Smooth muscle cell (in vitro differentiated cells): Measurements from ENCODE around the gene ZNF17. TPM values are rescaled to one million over a fixed set of nuclear protein-coding genes. Genes with fewer than 3 reads are reported as not detected.

Experiments
- DNase-seq: peaks from one replicate; lab custom pipeline; 2025; ENCODE audit not compliant: unreplicated experiment; lab: John Stamatoyannopoulos, UW
- H2AFZ ChIP-seq: fragments of 200-600 bp; sonication (generic); 2 replicates; pipeline ENCODE4 v1.6.0; 2016; ENCODE audit warnings: antibody characterized with exemption, low read depth, mild to moderate bottlenecking
- H3F3A ChIP-seq: fragments of 200-600 bp; sonication (generic); 2 replicates; pipeline ENCODE4 v1.6.0; 2017; ENCODE audit warnings: antibody characterized with exemption, low read depth
- H3K27ac ChIP-seq: fragments of 200-600 bp; sonication (generic); 2 replicates; pipeline ENCODE4 v1.5.1; 2016; ENCODE audit warnings: low read depth, mild to moderate bottlenecking
- H3K27me3 ChIP-seq: fragments of 200-600 bp; sonication (generic); 2 replicates; pipeline ENCODE4 v1.6.1; 2016; ENCODE audit warnings: low read depth, mild to moderate bottlenecking
- H3K36me3 ChIP-seq: fragments of 200-600 bp; sonication (generic); 2 replicates; pipeline ENCODE4 v1.5.1; 2016; ENCODE audit warnings: low read depth
- H3K4me1 ChIP-seq: fragments of 200-600 bp; sonication (generic); 2 replicates; pipeline ENCODE4 v1.5.1; 2016; ENCODE audit warnings: low read depth
- H3K4me2 ChIP-seq: fragments of 200-600 bp; sonication (generic); 2 replicates; pipeline ENCODE4 v1.6.0; 2016; ENCODE audit warnings: mild to moderate bottlenecking
- H3K4me3 ChIP-seq: fragments of 200-600 bp; sonication (generic); 2 replicates; pipeline ENCODE4 v1.5.1; 2016; ENCODE audit warnings: mild to moderate bottlenecking
- H3K79me2 ChIP-seq: fragments of 200-600 bp; sonication (generic); 2 replicates; pipeline ENCODE4 v1.6.0; 2016; ENCODE audit warnings: low read depth, mild to moderate bottlenecking
- H3K9ac ChIP-seq: fragments of 200-600 bp; sonication (generic); 2 replicates; pipeline ENCODE4 v1.6.0; 2016; ENCODE audit warnings: low read depth
- H3K9me3 ChIP-seq: fragments of 200-600 bp; sonication (generic); replicated peaks from 2 replicates; pipeline ENCODE4 v1.5.1; 2016; ENCODE audit warnings: low read depth
- H4K20me1 ChIP-seq: fragments of 200-600 bp; sonication (generic); 2 replicates; pipeline ENCODE4 v1.6.0; 2016; ENCODE audit warnings: low read depth
- CTCF ChIP-seq: fragments of 200-600 bp; sonication (generic); IDR thresholded peaks from 2 replicates; pipeline ENCODE4 v1.5.1; 2017; ENCODE audit warnings: borderline replicate concordance, mild to moderate bottlenecking, antibody characterized with exemption; ENCODE audit not compliant: insufficient read depth, poor library complexity, severe bottlenecking
- WGBS: methylation state at CpG from one replicate; pipeline ENCODE4 v1.1.7; 2016; ENCODE audit warnings: low lambda C conversion rate; 5-methylcytosine and 5-hydroxymethylcytosine counted together
- polyA plus RNA-seq: library from polyadenylated mRNA; unstranded; fragments of >200 nt; fragmentation: Nextera tagmentation; extraction: Ambion mirVana; gene quantifications from 2 replicates; pipeline ENCODE4 v1.2.1, GENCODE V29; 2016
- total RNA-seq: library from RNA; depleted of rRNA; stranded (reverse); fragments of >200 nt; gene quantifications from 2 replicates; pipeline ENCODE4 v1.2.3, GENCODE V29; 2014

ZNF17 gene
- total and polyA plus RNA-seq, 2 experiments from 2014 or later, result 0.95 to 4.3 TPM

DNA sequence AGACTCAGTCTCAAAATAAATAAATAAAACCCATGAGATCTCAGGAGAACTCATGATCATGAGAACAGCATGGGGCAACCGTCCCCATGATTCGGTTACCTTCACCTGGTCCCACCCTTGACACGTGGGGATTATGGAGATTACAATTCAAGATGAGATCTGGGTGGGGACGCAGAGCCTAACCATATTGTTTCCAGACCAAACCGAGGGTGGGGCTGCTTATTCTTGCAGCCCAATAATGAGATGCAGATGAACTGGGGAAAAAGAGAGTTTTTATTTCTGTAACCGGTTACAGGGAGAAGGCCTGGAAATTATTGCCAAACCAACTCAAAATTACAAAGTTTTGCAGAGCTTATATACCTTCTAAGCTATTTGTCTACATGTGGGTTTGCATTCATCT lies 34.8 kb upstream of the ZNF17 start:
- Histone ChIP-seq H3K4me1 (no peaks in the 10 kb centered on the region), H3K9ac (no peak overlapping the region), H3K27ac (no peak overlapping the region), H4K20me1 (no peaks in the 10 kb centered on the region), H3K9me3 (peaks cover 19% of the 10 kb centered on the region), H2AFZ (no peak overlapping the region), H3K36me3 (peaks cover 27% of the 10 kb centered on the region), H3K4me3 (no peak overlapping the region), H3K79me2 (no peaks in the 10 kb centered on the region), H3K4me2 (no peak overlapping the region), H3K27me3 (no peaks in the 10 kb centered on the region), H3F3A (no peaks in the 10 kb centered on the region)
- DNase-seq, result no peak
- 97% methylated on average over 6 of the region's 6 CpGs for WGBS
- TF ChIP-seq CTCF, result no peak

DNA sequence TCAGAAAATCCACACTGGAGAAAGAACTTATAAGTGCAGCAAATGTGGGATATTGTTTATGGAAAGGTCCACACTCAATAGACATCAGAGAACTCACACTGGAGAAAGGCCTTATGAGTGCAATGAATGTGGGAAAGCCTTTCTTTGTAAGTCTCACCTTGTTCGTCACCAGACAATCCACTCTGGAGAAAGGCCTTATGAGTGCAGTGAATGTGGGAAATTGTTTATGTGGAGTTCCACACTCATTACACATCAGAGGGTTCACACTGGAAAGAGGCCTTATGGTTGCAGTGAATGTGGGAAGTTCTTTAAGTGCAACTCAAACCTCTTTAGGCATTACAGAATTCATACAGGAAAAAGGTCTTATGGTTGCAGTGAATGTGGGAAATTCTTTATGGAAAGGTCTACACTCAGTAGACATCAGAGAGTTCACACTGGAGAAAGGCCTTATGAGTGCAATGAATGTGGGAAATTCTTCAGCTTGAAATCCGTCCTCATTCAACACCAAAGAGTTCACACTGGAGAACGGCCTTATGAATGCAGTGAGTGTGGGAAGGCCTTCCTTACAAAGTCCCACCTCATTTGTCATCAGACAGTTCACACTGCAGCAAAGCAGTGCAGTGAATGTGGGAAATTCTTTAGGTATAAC lies 33.3 kb upstream of the ZNF17 start:
- DNase-seq, result no peak
- no peaks in the 10 kb centered on the region for H3F3A ChIP-seq
- no peak overlapping the region for H3K27ac ChIP-seq
- no peaks in the 10 kb centered on the region for H3K27me3 ChIP-seq
- H4K20me1 ChIP-seq, result no peaks in the 10 kb centered on the region
- WGBS, result 99% methylated on average over 3 of the region's 3 CpGs
- no peak overlapping the region for H3K4me2 ChIP-seq
- peaks cover 21% of the 10 kb centered on the region for H3K36me3 ChIP-seq
- no peaks in the 10 kb centered on the region for H3K79me2 ChIP-seq
- H3K9ac ChIP-seq, result no peak overlapping the region
- H3K9me3 ChIP-seq, result peaks cover 19% of the 10 kb centered on the region
- H3K4me1 ChIP-seq, result no peaks in the 10 kb centered on the region
- TF ChIP-seq CTCF, result no peak
- no peak overlapping the region for H2AFZ ChIP-seq
- no peak overlapping the region for H3K4me3 ChIP-seq

DNA sequence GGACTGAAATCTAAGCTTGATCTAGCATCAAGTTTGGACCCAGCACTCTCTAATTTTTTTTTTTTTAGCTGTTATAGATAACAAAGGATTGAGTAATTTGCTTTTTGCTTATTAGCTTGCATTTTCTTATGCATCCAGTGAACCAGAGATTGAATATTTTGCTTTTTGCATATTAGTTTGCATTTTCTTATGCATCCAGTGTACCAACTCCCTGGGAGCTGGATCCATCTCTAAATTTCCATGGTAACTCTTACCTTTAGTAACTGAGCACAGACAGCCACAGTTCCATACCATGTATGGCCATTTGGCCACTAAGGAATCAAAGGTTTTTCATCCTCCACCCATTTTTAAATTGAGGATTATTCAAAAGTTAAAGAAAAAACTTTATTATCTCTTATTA lies 30.0 kb upstream of the ZNF17 start:
- H4K20me1 ChIP-seq, result no peaks in the 10 kb centered on the region
- H3K79me2 ChIP-seq, result no peaks in the 10 kb centered on the region
- H3K9ac ChIP-seq, result no peak overlapping the region
- no peaks in the 10 kb centered on the region for H3F3A ChIP-seq
- H2AFZ ChIP-seq, result no peak overlapping the region
- no peaks in the 10 kb centered on the region for H3K4me1 ChIP-seq
- no peak overlapping the region for H3K27ac ChIP-seq
- no peaks in the 10 kb centered on the region for H3K27me3 ChIP-seq
- no peak overlapping the region for H3K4me2 ChIP-seq
- no peak overlapping the region for H3K4me3 ChIP-seq
- H3K36me3 ChIP-seq, result peaks cover 21% of the 10 kb centered on the region
- no peak for TF ChIP-seq CTCF
- DNase-seq, result no peak
- H3K9me3 ChIP-seq, result peaks cover 19% of the 10 kb centered on the region

DNA sequence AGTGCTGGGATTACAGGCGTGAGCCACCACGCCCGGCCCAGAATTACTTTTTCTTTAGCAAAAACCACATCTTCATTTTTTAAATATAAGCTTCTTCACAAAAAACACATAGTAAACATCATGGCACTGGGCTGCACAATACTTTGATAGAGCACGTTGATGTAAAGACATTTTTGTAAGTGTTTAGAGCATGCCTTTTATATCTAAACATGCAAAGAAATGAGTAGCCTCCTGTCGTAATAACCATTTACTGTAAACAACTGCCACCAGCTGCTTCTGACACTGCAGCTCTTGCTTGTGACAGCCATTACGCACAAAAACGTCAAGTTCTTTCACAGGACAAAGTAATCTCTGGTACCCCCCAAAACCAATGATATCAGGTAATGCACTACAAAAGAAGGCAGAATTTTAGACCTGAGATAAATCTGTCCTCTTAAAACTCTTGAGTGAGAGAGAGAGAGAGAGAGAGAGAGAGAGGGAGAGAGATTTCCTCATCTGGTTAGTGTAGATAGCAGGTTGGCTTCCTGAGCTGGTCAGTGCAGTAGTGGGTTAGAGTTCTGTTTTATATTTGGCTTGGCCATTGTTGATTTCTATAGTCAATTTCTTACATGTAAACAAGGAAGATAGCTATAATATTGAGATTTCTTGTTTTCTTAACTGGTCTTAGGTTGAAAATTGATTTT lies 28.0 kb upstream of the ZNF17 start:
- no peaks in the 10 kb centered on the region for H3K79me2 ChIP-seq
- H3K4me2 ChIP-seq, result no peak overlapping the region
- no peak overlapping the region for H2AFZ ChIP-seq
- H3K27me3 ChIP-seq, result no peaks in the 10 kb centered on the region
- H3K9me3 ChIP-seq, result peaks cover 5% of the 10 kb centered on the region
- WGBS, result 85% methylated on average over 7 of the region's 7 CpGs
- no peaks in the 10 kb centered on the region for H3K4me1 ChIP-seq
- H3K9ac ChIP-seq, result no peak overlapping the region
- no peak for DNase-seq
- H4K20me1 ChIP-seq, result no peaks in the 10 kb centered on the region
- no peak overlapping the region for H3K27ac ChIP-seq
- peaks cover 5% of the 10 kb centered on the region for H3K36me3 ChIP-seq
- no peak for TF ChIP-seq CTCF
- H3F3A ChIP-seq, result no peaks in the 10 kb centered on the region
- no peak overlapping the region for H3K4me3 ChIP-seq
